A673 (cell line): ENCODE results near the gene ID4. TPM values are rescaled to one million over a fixed set of nuclear protein-coding genes. Genes with fewer than 3 reads are reported as not detected.

ENCODE experiments used
- BruUV-seq: library from RNA; stranded (reverse); fragments of 400-500 nt; replicated peaks from 2 replicates; lab custom pipeline; 2021; lab: Mats Ljungman, UMichigan
- CTCF ChIA-PET: fragments of 300-600 bp; sonication (Branson Sonifier 250); formaldehyde crosslinking; loops from one replicate; lab custom pipeline; 2022; ENCODE audit warnings: antibody characterized with exemption; lab: Charles Lee
- POLR2A ChIA-PET: fragments of 300-600 bp; sonication (Branson Sonifier 250); formaldehyde crosslinking; loops from one replicate; lab custom pipeline; 2022; ENCODE audit warnings: antibody characterized with exemption; ENCODE audit not compliant: low non-redundant PET; lab: Charles Lee
- DNase-seq: peaks from one replicate; pipeline ENCODE4 v3.0.0-alpha.2; 2015; ENCODE audit warnings: low spot score
- H3K27ac ChIP-seq: fragments of 200-600 bp; sonication (generic); 2 replicates; pipeline ENCODE4 v1.5.1; 2016; ENCODE audit warnings: mixed run types, low read depth, mild to moderate bottlenecking, mixed read lengths, antibody characterized with exemption, low read length; ENCODE audit not compliant: poor library complexity, severe bottlenecking
- H3K27me3 ChIP-seq: fragments of 200-600 bp; sonication (generic); replicated peaks from 2 replicates; pipeline ENCODE4 v1.6.1; 2017; ENCODE audit warnings: mixed run types, low read depth, mild to moderate bottlenecking, mixed read lengths, antibody characterized with exemption, low read length; ENCODE audit not compliant: insufficient read depth, poor library complexity
- H3K36me3 ChIP-seq: fragments of 200-600 bp; sonication (generic); 2 replicates; pipeline ENCODE4 v1.6.1; 2016; ENCODE audit warnings: mixed run types, mild to moderate bottlenecking, mixed read lengths, antibody characterized with exemption, low read length; ENCODE audit not compliant: insufficient read depth, poor library complexity, severe bottlenecking
- H3K4me1 ChIP-seq: fragments of 200-600 bp; sonication (generic); 2 replicates; pipeline ENCODE4 v1.6.1; 2017; ENCODE audit warnings: mixed run types, mild to moderate bottlenecking, mixed read lengths, antibody characterized with exemption, low read length; ENCODE audit not compliant: insufficient read depth, poor library complexity, severe bottlenecking
- H3K4me3 ChIP-seq: fragments of 200-600 bp; sonication (generic); 2 replicates; pipeline ENCODE4 v1.5.1; 2016; ENCODE audit warnings: low read depth, mixed run types, mild to moderate bottlenecking, mixed read lengths, low read length; ENCODE audit not compliant: poor library complexity, severe bottlenecking
- H3K9me3 ChIP-seq: fragments of 200-600 bp; sonication (generic); 2 replicates; pipeline ENCODE4 v1.6.1; 2016; ENCODE audit warnings: mixed run types, low read depth, mild to moderate bottlenecking, mixed read lengths, antibody characterized with exemption, low read length; ENCODE audit not compliant: poor library complexity, severe bottlenecking
- EZH2 ChIP-seq: fragments of 200-600 bp; sonication (generic); IDR thresholded peaks from 2 replicates; pipeline ENCODE4 v1.6.1; 2017; ENCODE audit warnings: borderline replicate concordance, low read depth, mild to moderate bottlenecking, mixed read lengths, antibody characterized with exemption, low read length; ENCODE audit not compliant: poor library complexity, severe bottlenecking
- intact Hi-C: fragments of 100-400 bp; cut with micrococcal nuclease; formaldehyde crosslinking; loops from one replicate; pipeline ENCODE4 v1.10.0; 2022; ENCODE audit not compliant: unreplicated experiment
- total RNA-seq: library from RNA; stranded (reverse); gene quantifications from 2 replicates; pipeline ENCODE4 v1.2.3, GENCODE V29; 2021
- TF ChIP-seq, protein P1 (sequence below): fragments of 300-800, 200-600 bp; sonication (generic); conservative IDR thresholded peaks from 2 replicates; pipeline ENCODE4 v1.5.1; 2017; ENCODE audit warnings: low read depth, mild to moderate bottlenecking, antibody characterized with exemption, low read length, moderate library complexity, mixed read lengths

Gene ID4
- total RNA-seq, 1 experiment from 2014 or later, result 29.3 TPM

DNA sequence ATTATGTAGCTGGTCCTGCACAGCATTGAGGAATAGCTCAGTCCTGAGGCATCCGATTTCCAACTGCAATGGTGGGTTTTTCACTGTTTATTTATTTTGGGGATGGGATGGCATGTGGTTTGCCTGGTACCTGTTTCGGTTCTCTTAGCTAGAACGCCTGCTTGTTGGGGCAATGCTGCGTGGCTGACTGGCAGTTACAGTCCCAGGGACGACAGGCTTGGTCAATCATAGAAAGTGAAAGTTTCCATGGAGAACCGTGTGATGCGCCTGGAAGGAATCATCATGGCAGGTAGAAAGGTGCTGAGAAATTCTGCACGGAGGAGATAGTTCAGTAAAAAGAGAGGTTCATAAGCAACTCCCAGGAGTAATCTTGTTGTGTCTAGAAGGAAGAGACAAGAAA, 18.4 kb downstream of the ID4 start:
- no peak for DNase-seq
- Histone ChIP-seq H3K27ac (no peak overlapping the region), H3K4me3 (no peak overlapping the region), H3K4me1 (peaks cover 17% of the 10 kb centered on the region), H3K9me3 (no peaks in the 10 kb centered on the region), H3K27me3 (no peaks in the 10 kb centered on the region), H3K36me3 (no peaks in the 10 kb centered on the region)
- intact Hi-C loops, result loop anchor here (10.0 kb wide), 2 partner anchors 861 to 1261 kb away; no protein-coding TSS in a partner anchor
- ChIA-PET CTCF (no interaction called here), POLR2A (interaction anchor here (0.6 kb wide), 1 partner anchor 1160 kb away, joined by 6 read pairs; no protein-coding TSS in a partner anchor)
- no peak for TF ChIP-seq EZH2
- no TSS peak for BruUV-seq

DNA sequence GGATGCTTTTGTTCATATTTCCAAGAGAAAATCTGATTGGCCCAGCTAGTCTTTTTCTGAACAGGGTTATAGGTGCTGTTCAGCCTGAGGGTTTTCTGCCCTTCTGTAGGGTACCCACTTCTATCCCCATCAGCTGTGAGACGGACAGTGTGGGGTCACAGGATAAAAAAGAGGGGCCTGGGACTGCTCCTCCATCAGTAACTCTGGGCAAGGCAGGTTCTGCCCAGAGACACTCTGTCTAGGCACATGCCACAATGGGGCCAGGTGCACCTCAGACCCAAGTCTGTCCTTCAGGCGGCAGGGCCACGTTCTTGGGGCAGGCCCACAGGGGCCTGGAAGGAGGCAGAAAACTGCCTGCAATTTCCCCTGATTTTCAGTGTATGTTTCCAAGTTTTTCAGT, 20.0 kb downstream of the ID4 start:
- Histone ChIP-seq H3K27me3 (no peaks in the 10 kb centered on the region), H3K27ac (no peak overlapping the region), H3K9me3 (no peaks in the 10 kb centered on the region), H3K4me3 (no peak overlapping the region), H3K4me1 (peaks cover 3% of the 10 kb centered on the region), H3K36me3 (no peaks in the 10 kb centered on the region)
- CTCF ChIA-PET, result interaction anchor here (0.5 kb wide), 1 partner anchor 828 kb away, joined by 5 read pairs; no protein-coding TSS in a partner anchor
- no TSS peak for BruUV-seq
- TF ChIP-seq EZH2, result no peak
- TF ChIP-seq, protein P1, sequence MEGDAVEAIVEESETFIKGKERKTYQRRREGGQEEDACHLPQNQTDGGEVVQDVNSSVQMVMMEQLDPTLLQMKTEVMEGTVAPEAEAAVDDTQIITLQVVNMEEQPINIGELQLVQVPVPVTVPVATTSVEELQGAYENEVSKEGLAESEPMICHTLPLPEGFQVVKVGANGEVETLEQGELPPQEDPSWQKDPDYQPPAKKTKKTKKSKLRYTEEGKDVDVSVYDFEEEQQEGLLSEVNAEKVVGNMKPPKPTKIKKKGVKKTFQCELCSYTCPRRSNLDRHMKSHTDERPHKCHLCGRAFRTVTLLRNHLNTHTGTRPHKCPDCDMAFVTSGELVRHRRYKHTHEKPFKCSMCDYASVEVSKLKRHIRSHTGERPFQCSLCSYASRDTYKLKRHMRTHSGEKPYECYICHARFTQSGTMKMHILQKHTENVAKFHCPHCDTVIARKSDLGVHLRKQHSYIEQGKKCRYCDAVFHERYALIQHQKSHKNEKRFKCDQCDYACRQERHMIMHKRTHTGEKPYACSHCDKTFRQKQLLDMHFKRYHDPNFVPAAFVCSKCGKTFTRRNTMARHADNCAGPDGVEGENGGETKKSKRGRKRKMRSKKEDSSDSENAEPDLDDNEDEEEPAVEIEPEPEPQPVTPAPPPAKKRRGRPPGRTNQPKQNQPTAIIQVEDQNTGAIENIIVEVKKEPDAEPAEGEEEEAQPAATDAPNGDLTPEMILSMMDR, result no peak
- no peak for DNase-seq
- POLR2A ChIA-PET, result no interaction called here
- intact Hi-C loops, result loop anchor here (10.0 kb wide), 2 partner anchors 862 to 1262 kb away; no protein-coding TSS in a partner anchor

DNA sequence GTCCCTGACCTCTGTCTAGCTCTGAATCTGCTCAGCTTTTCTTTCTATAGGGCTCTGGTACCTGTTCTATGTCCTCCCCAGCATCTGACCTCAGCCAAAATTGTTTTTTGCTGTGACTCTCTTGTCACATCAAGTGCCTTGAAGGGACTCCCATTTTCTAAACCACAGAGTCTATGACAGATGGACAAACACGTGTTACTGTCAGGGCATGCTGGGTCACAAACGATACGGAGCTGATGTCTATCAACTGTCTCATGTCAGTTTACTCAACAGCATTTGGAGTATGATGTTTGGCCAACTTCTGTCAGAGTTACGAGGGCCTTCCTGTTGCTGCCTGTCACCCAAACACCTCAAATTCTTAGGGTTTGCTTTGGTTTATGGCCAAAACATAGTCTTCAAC, 20.5 kb downstream of the ID4 start:
- POLR2A ChIA-PET, result no interaction called here

More for the DNA sequence above, 20.5 kb downstream of the ID4 start:
- Histone ChIP-seq H3K27me3 (no peaks in the 10 kb centered on the region), H3K4me1 (no peaks in the 10 kb centered on the region), H3K36me3 (no peaks in the 10 kb centered on the region), H3K4me3 (no peak overlapping the region), H3K27ac (no peak overlapping the region), H3K9me3 (no peaks in the 10 kb centered on the region)
- no peak for TF ChIP-seq EZH2
- TF ChIP-seq, protein P1, result no peak
- no peak for DNase-seq
- CTCF ChIA-PET, result no interaction called here
- intact Hi-C loops, result loop anchor here (10.0 kb wide), 2 partner anchors 863 to 1263 kb away; no protein-coding TSS in a partner anchor
- BruUV-seq, result no TSS peak
